H1 (cell line): ENCODE measurements around the gene ITPKA. TPM values are rescaled to one million over a fixed set of nuclear protein-coding genes. Genes with fewer than 3 reads are reported as not detected.

Experiments used
- CTCF ChIA-PET: fragments of 300-600 bp; sonication (Branson Sonifier 250); formaldehyde crosslinking; loops from one replicate; lab custom pipeline; 2021; ENCODE audit not compliant: partially characterized antibody; lab: Charles Lee
- POLR2A ChIA-PET: fragments of 300-600 bp; sonication (Branson Sonifier 250); formaldehyde crosslinking; loops from one replicate; lab custom pipeline; 2021; ENCODE audit warnings: inconsistent platforms; ENCODE audit not compliant: partially characterized antibody; lab: Charles Lee
- DNase-seq, 2 experiments: peaks; one replicate each; pipeline versions ENCODE4 v3.0.0 to v3.0.0-alpha.2; 2010 to 2022; ENCODE audit warnings: low spot score in 2 of 2, low read depth in 1 of 2, mixed read lengths in 1 of 2
- FAIRE-seq: peaks from 2 replicates; lab custom pipeline; 2011; peaks lifted over from hg19 to GRCh38; lab: Jason Lieb, UNC
- H2AFZ ChIP-seq: 2 replicates; pipeline ENCODE4 v1.8.1; 2012; ENCODE audit warnings: low read length, inconsistent platforms
- H2AK5ac ChIP-seq: 2 replicates; pipeline ENCODE4 v1.6.1; 2013; ENCODE audit warnings: low read depth, low read length
- H2BK120ac ChIP-seq: replicated peaks from 2 replicates; pipeline ENCODE3; 2013; ENCODE audit warnings: low read depth, low read length, inconsistent platforms
- H2BK12ac ChIP-seq: 2 replicates; pipeline ENCODE4 v1.6.1; 2013; ENCODE audit warnings: low read depth, low read length
- H2BK15ac ChIP-seq: 2 replicates; pipeline ENCODE4 v1.6.1; 2013; ENCODE audit warnings: low read length
- H2BK20ac ChIP-seq: 2 replicates; pipeline ENCODE4 v1.6.1; 2013; ENCODE audit warnings: low read length
- H2BK5ac ChIP-seq: 2 replicates; pipeline ENCODE4 v1.6.1; 2013; ENCODE audit warnings: low read depth, low read length
- H3K14ac ChIP-seq: 2 replicates; pipeline ENCODE4 v1.6.1; 2013; ENCODE audit warnings: inconsistent platforms; ENCODE audit not compliant: insufficient read length
- H3K18ac ChIP-seq: 2 replicates; pipeline ENCODE4 v1.6.1; 2013; ENCODE audit warnings: low read length; ENCODE audit errors: extremely low read depth
- H3K23ac ChIP-seq: 2 replicates; pipeline ENCODE4 v1.6.1; 2013; ENCODE audit warnings: inconsistent platforms; ENCODE audit not compliant: insufficient read length
- H3K23me2 ChIP-seq: 2 replicates; pipeline ENCODE4 v1.6.1; 2013; ENCODE audit warnings: low read depth, low read length
- H3K27ac ChIP-seq: 2 replicates; pipeline ENCODE4 v1.6.1; 2011; ENCODE audit warnings: low read depth, low read length, inconsistent platforms
- H3K27me3 ChIP-seq, 4 experiments: replicated peaks in 1 of 4; 1 replicate in 1 of 4; 2 replicates in 3 of 4; pipeline versions ENCODE4 v1.6.1 to v1.8.1; 2011 to 2013; ENCODE audit warnings: low read length in 3 of 4, mild to moderate bottlenecking in 3 of 4, inconsistent platforms in 2 of 4, mixed read lengths in 2 of 4, moderate library complexity in 1 of 4; ENCODE audit not compliant: control insufficient read depth in 3 of 4, insufficient read depth in 3 of 4; ENCODE audit errors: extremely low read depth in 1 of 4
- H3K36me3 ChIP-seq, 4 experiments: 2 replicates each; pipeline versions ENCODE4 v1.6.1 to v1.8.1; 2011 to 2013; ENCODE audit warnings: mild to moderate bottlenecking in 4 of 4, low read length in 3 of 4, moderate library complexity in 2 of 4, control low read depth in 1 of 4, inconsistent platforms in 1 of 4; ENCODE audit not compliant: insufficient read depth in 4 of 4, control insufficient read depth in 2 of 4
- H3K4ac ChIP-seq: replicated peaks from 2 replicates; pipeline ENCODE3; 2013; ENCODE audit warnings: low read length, low read depth, mixed read lengths, inconsistent platforms; ENCODE audit not compliant: insufficient read length
- H3K4me1 ChIP-seq, 4 experiments: replicated peaks in 1 of 4; 1 replicate in 1 of 4; 2 replicates in 3 of 4; pipeline versions ENCODE4 v1.6.1 to v1.8.1; 2011 to 2013; ENCODE audit warnings: low read length in 3 of 4, inconsistent platforms in 2 of 4, mixed read lengths in 1 of 4; ENCODE audit not compliant: insufficient read depth in 4 of 4, control insufficient read depth in 3 of 4
- H3K4me2 ChIP-seq, 2 experiments: 2 replicates each; pipeline versions ENCODE4 v1.6.1 to v1.8.1; 2011 to 2013; ENCODE audit warnings: low read depth in 2 of 2, low read length in 2 of 2, control low read depth in 1 of 2, inconsistent platforms in 1 of 2, mild to moderate bottlenecking in 1 of 2; ENCODE audit not compliant: insufficient read depth in 1 of 2
- H3K4me3 ChIP-seq, 4 experiments: fragments of 200-600, 300-600 bp in 1 of 4; sonication (generic), shearing (Covaris generic), sonication (Bioruptor Twin) in 1 of 4; 2 replicates each; pipeline versions ENCODE4 v1.5.1 to v1.8.1; 2011 to 2016; ENCODE audit warnings: low read length in 4 of 4, low read depth in 3 of 4, control low read depth in 2 of 4, inconsistent platforms in 2 of 4, mild to moderate bottlenecking in 2 of 4, mixed read lengths in 1 of 4, moderate library complexity in 1 of 4; ENCODE audit not compliant: insufficient read depth in 2 of 4; ENCODE audit errors: extremely low read depth in 1 of 4
- H3K56ac ChIP-seq: replicated peaks from 2 replicates; pipeline ENCODE3; 2013; ENCODE audit warnings: low read depth, mild to moderate bottlenecking, mixed read lengths, low read length, inconsistent platforms; ENCODE audit not compliant: insufficient read length
- H3K79me1 ChIP-seq: 2 replicates; pipeline ENCODE4 v1.6.1; 2013; ENCODE audit warnings: low read depth, low read length, control low read depth
- H3K79me2 ChIP-seq, 2 experiments: 2 replicates each; pipeline versions ENCODE4 v1.6.1 to v1.8.1; 2012 to 2013; ENCODE audit warnings: low read length in 2 of 2, mild to moderate bottlenecking in 2 of 2, inconsistent platforms in 1 of 2; ENCODE audit not compliant: insufficient read depth in 2 of 2, control insufficient read depth in 1 of 2
- H3K9ac ChIP-seq, 4 experiments: replicated peaks in 1 of 4; 1 replicate in 1 of 4; 2 replicates in 3 of 4; pipeline versions ENCODE4 v1.6.1 to v1.8.1; 2011 to 2013; ENCODE audit warnings: low read depth in 3 of 4, low read length in 3 of 4, control low read depth in 2 of 4, mild to moderate bottlenecking in 2 of 4, moderate library complexity in 2 of 4, inconsistent platforms in 1 of 4; ENCODE audit errors: extremely low read depth in 1 of 4
- H3K9me3 ChIP-seq, 2 experiments: 2 replicates each; pipeline versions ENCODE4 v1.6.1 to v1.8.1; 2012 to 2013; ENCODE audit warnings: mild to moderate bottlenecking in 2 of 2, moderate library complexity in 2 of 2, control low read depth in 1 of 2, inconsistent platforms in 1 of 2, low read depth in 1 of 2, low read length in 1 of 2, mixed read lengths in 1 of 2; ENCODE audit not compliant: insufficient read depth in 2 of 2
- H4K20me1 ChIP-seq, 2 experiments: replicated peaks in 1 of 2; 2 replicates each; pipeline versions ENCODE3 to v1.8.1; 2011 to 2013; ENCODE audit warnings: inconsistent platforms in 2 of 2, low read length in 2 of 2, mild to moderate bottlenecking in 1 of 2; ENCODE audit not compliant: insufficient read depth in 2 of 2, control insufficient read depth in 1 of 2
- H4K5ac ChIP-seq: 2 replicates; pipeline ENCODE4 v1.6.1; 2013; ENCODE audit warnings: low read length, low read depth, mixed read lengths, inconsistent platforms; ENCODE audit not compliant: insufficient read length
- H4K8ac ChIP-seq: 2 replicates; pipeline ENCODE4 v1.8.0; 2013; ENCODE audit warnings: mild to moderate bottlenecking, moderate library complexity, low read length, inconsistent platforms; ENCODE audit not compliant: insufficient read depth; ENCODE audit errors: extremely low read depth
- H4K91ac ChIP-seq: replicated peaks from 2 replicates; pipeline ENCODE3; 2013; ENCODE audit warnings: low read length, mixed read lengths, inconsistent platforms; ENCODE audit not compliant: insufficient read length
- CEBPB ChIP-seq: IDR thresholded peaks from 2 replicates; pipeline ENCODE4 v1.6.1; 2012; ENCODE audit warnings: low read depth, low read length
- POLR2AphosphoS5 ChIP-seq: IDR thresholded peaks from 2 replicates; pipeline ENCODE4 v1.6.1; 2011; ENCODE audit warnings: low read depth, low read length
- WGBS, 2 experiments: shearing (Covaris generic) in 1 of 2; methylation state at CpG; one replicate each; pipeline versions ENCODE4 v1.1.6 to v1.1.7; 2013 to 2015; ENCODE audit warnings: low lambda C conversion rate in 2 of 2, mixed read lengths in 2 of 2, inconsistent platforms in 1 of 2, low coverage in 1 of 2, missing lambda C conversion rate in 1 of 2; ENCODE audit not compliant: insufficient replicate concordance in 2 of 2, insufficient coverage in 1 of 2, insufficient read length in 1 of 2; ENCODE audit errors: extremely low coverage in 1 of 2, missing lambda C conversion rate in 1 of 2; 5-methylcytosine and 5-hydroxymethylcytosine counted together
- polyA plus RNA-seq, 7 experiments: library from polyadenylated mRNA; depleted of rRNA in 3 of 7; stranded (reverse) in 5 of 7; unstranded in 2 of 7; fragments of >200 nt in 5 of 7; fragments of 200-250 nt in 2 of 7; gene quantifications; 1 replicate in 5 of 7; 2 replicates in 1 of 7; 4 replicates in 1 of 7; pipeline versions ENCODE4 v1.2.1 to v1.2.3, GENCODE V29; 2011 to 2013; ENCODE audit warnings: missing spikeins in 2 of 7, mixed read lengths in 2 of 7
- total RNA-seq: library from RNA; stranded (reverse); fragmentation: NEBNext Ultra II Directional; extraction: Animal tissue kit (Norgen Biotek cat#: 25700); gene quantifications from 2 replicates; pipeline ENCODE4 v1.2.1, GENCODE V29; 2021

Gene ITPKA
- total and polyA plus RNA-seq, 2 of the 8 experiments (the other 6 are each of a cell fraction or from before 2014, with no cell fraction given), result 0.39 to 0.99 TPM

GRCh38 chr15:41546851-41547786, 53.4 kb downstream of the ITPKA start:
- TF ChIP-seq POLR2AphosphoS5, result no peak
- TF ChIP-seq CEBPB, result no peak
- H3K56ac ChIP-seq, result no peak overlapping the region
- peaks cover 0 to 3% (median 1%) of the 10 kb centered on the region in 4 experiments; a peak in 1 of 7 replicates for H3K27me3 ChIP-seq
- H3K23me2 ChIP-seq, result no peaks in the 10 kb centered on the region
- no peak overlapping the region for H2AFZ ChIP-seq
- H2AK5ac ChIP-seq, result no peak overlapping the region
- no peak overlapping the region for H3K4ac ChIP-seq
- no peaks in the 10 kb centered on the region; a peak in 2 of 7 replicates for H3K4me1 ChIP-seq
- no peak overlapping the region for H3K4me3 ChIP-seq
- DNase-seq (no peak), FAIRE-seq (no peak)
- no peak overlapping the region for H2BK15ac ChIP-seq
- ChIA-PET POLR2A (interaction anchor here (1.7 kb wide), 1 partner anchor 11 kb away, joined by 5 read pairs; no protein-coding TSS in a partner anchor), CTCF (no interaction called here)
- H2BK120ac ChIP-seq, result no peak overlapping the region
- no peak overlapping the region for H3K23ac ChIP-seq
- H4K91ac ChIP-seq, result no peak overlapping the region
- no peak overlapping the region for H4K5ac ChIP-seq
- H3K4me2 ChIP-seq, result no peak overlapping the region
- H3K27ac ChIP-seq, result no peak overlapping the region
- H3K79me2 ChIP-seq, result peaks cover 0 to 11% of the 10 kb centered on the region in 2 experiments; a peak in 2 of 4 replicates
- H3K18ac ChIP-seq, result no peak overlapping the region
- H4K8ac ChIP-seq, result no peak overlapping the region
- no peak overlapping the region for H2BK12ac ChIP-seq
- H3K9me3 ChIP-seq, result no peaks in the 10 kb centered on the region
- no peak overlapping the region for H3K9ac ChIP-seq
- H3K36me3 ChIP-seq, result no peaks in the 10 kb centered on the region
- H3K14ac ChIP-seq, result no peak overlapping the region
- H4K20me1 ChIP-seq, result no peaks in the 10 kb centered on the region
- WGBS, 2 experiments, result 85% methylated on average over 13 of the region's 13 CpGs; no CpG with 5 or more reads in 1 of the 2 experiments
- H2BK5ac ChIP-seq, result no peak overlapping the region
- H2BK20ac ChIP-seq, result no peak overlapping the region
- H3K79me1 ChIP-seq, result peaks cover 2% of the 10 kb centered on the region; the same call in 1 of the 2 replicates
